Mesenchymal stem cell (in vitro differentiated cells and primary cell): ENCODE data around the gene MS4A4A.
A peak's percentile ranks its signal among the peaks of the same experiment; 100 is the strongest.

Experiments
- DNase-seq: peaks from one replicate; pipeline ENCODE4 v3.0.0-alpha.2; 2013
- H2AFZ ChIP-seq: one replicate; pipeline ENCODE4 v1.6.1; 2013; ENCODE audit warnings: low read depth, mild to moderate bottlenecking, control low read depth, inconsistent platforms, low read length, moderate library complexity
- H2AK5ac ChIP-seq: 2 replicates; pipeline ENCODE4 v1.6.1; 2013; ENCODE audit warnings: low read length, moderate library complexity, mild to moderate bottlenecking, inconsistent platforms; ENCODE audit not compliant: severe bottlenecking
- H2BK120ac ChIP-seq: one replicate; pipeline ENCODE4 v1.6.1; 2013; ENCODE audit warnings: low read depth, mild to moderate bottlenecking, inconsistent platforms, low read length, moderate library complexity
- H2BK12ac ChIP-seq, 2 experiments: one replicate each; pipeline ENCODE4 v1.6.1; 2013; ENCODE audit warnings: inconsistent platforms in 2 of 2, low read length in 2 of 2, mild to moderate bottlenecking in 2 of 2, moderate library complexity in 2 of 2, control low read depth in 1 of 2
- H2BK15ac ChIP-seq: one replicate; pipeline ENCODE4 v1.6.1; 2013; ENCODE audit warnings: mild to moderate bottlenecking, low read depth, inconsistent platforms; ENCODE audit not compliant: poor library complexity, severe bottlenecking
- H2BK5ac ChIP-seq: 2 replicates; pipeline ENCODE4 v1.6.1; 2013; ENCODE audit warnings: low read depth, mild to moderate bottlenecking, low read length, control low read depth, inconsistent platforms; ENCODE audit not compliant: poor library complexity, severe bottlenecking
- H3K14ac ChIP-seq, 2 experiments: one replicate each; pipeline ENCODE4 v1.6.1; 2013; ENCODE audit warnings: inconsistent platforms in 2 of 2, low read length in 2 of 2, control low read depth in 1 of 2, mild to moderate bottlenecking in 1 of 2, moderate library complexity in 1 of 2
- H3K18ac ChIP-seq, 2 experiments: one replicate each; pipeline ENCODE4 v1.6.1; 2013; ENCODE audit warnings: inconsistent platforms in 2 of 2, low read length in 2 of 2, control low read depth in 1 of 2, low read depth in 1 of 2, mild to moderate bottlenecking in 1 of 2
- H3K23ac ChIP-seq, 2 experiments: one replicate each; pipeline ENCODE4 v1.6.1; 2013; ENCODE audit warnings: inconsistent platforms in 2 of 2, low read length in 2 of 2, mild to moderate bottlenecking in 2 of 2, moderate library complexity in 2 of 2, control low read depth in 1 of 2
- H3K27ac ChIP-seq: 2 replicates; pipeline ENCODE4 v1.5.1; 2013; ENCODE audit warnings: mild to moderate bottlenecking, moderate library complexity, low read length, control low read depth, inconsistent platforms; ENCODE audit not compliant: poor library complexity, severe bottlenecking
- H3K27me3 ChIP-seq, 2 experiments: 2 replicates each; pipeline versions ENCODE4 v1.6.1 to v1.7.0; 2013; ENCODE audit warnings: low read length in 2 of 2, mild to moderate bottlenecking in 2 of 2, moderate library complexity in 2 of 2, control low read depth in 1 of 2, inconsistent platforms in 1 of 2; ENCODE audit not compliant: control insufficient read depth in 1 of 2, insufficient read depth in 1 of 2
- H3K36me3 ChIP-seq, 2 experiments: 2 replicates each; pipeline versions ENCODE4 v1.6.1 to v1.7.0; 2013; ENCODE audit warnings: low read length in 2 of 2, control low read depth in 1 of 2, inconsistent platforms in 1 of 2, low read depth in 1 of 2, mild to moderate bottlenecking in 1 of 2; ENCODE audit not compliant: insufficient read depth in 2 of 2, control insufficient read depth in 1 of 2
- H3K4ac ChIP-seq, 2 experiments: one replicate each; pipeline ENCODE4 v1.6.1; 2013; ENCODE audit warnings: inconsistent platforms in 2 of 2, low read length in 2 of 2, mild to moderate bottlenecking in 2 of 2, moderate library complexity in 2 of 2, control low read depth in 1 of 2, low read depth in 1 of 2
- H3K4me1 ChIP-seq: 2 replicates; pipeline ENCODE4 v1.6.1; 2013; ENCODE audit warnings: low read depth, low read length, control low read depth; ENCODE audit not compliant: control insufficient read depth, insufficient read depth
- H3K4me2 ChIP-seq: 2 replicates; pipeline ENCODE4 v1.6.1; 2013; ENCODE audit warnings: low read length, mild to moderate bottlenecking, inconsistent platforms; ENCODE audit not compliant: poor library complexity, severe bottlenecking
- H3K4me3 ChIP-seq, 2 experiments: 2 replicates each; pipeline versions ENCODE4 v1.5.1 to v1.7.0; 2013; ENCODE audit warnings: low read length in 2 of 2, mild to moderate bottlenecking in 2 of 2, control low read depth in 1 of 2, low read depth in 1 of 2; ENCODE audit not compliant: insufficient read depth in 1 of 2
- H3K79me1 ChIP-seq: replicated peaks from 2 replicates; pipeline ENCODE4 v1.6.1; 2013; ENCODE audit warnings: mild to moderate bottlenecking, control low read depth, low read length, inconsistent platforms; ENCODE audit not compliant: poor library complexity, severe bottlenecking
- H3K9ac ChIP-seq: 2 replicates; pipeline ENCODE4 v1.7.0; 2013; ENCODE audit warnings: mild to moderate bottlenecking, low read length, moderate library complexity
- H3K9me3 ChIP-seq: 2 replicates; pipeline ENCODE4 v1.7.0; 2013; ENCODE audit warnings: mild to moderate bottlenecking, low read length; ENCODE audit not compliant: control insufficient read depth
- H4K8ac ChIP-seq: one replicate; pipeline ENCODE4 v1.6.1; 2013; ENCODE audit warnings: inconsistent platforms, mild to moderate bottlenecking, low read length, moderate library complexity
- H4K91ac ChIP-seq: one replicate; pipeline ENCODE4 v1.6.1; 2013; ENCODE audit warnings: mild to moderate bottlenecking, low read length, inconsistent platforms
- WGBS: methylation state at CpG from one replicate; pipeline ENCODE4 v1.1.7; 2013; ENCODE audit warnings: mixed read lengths; 5-methylcytosine and 5-hydroxymethylcytosine counted together

Gene MS4A4A

DNA sequence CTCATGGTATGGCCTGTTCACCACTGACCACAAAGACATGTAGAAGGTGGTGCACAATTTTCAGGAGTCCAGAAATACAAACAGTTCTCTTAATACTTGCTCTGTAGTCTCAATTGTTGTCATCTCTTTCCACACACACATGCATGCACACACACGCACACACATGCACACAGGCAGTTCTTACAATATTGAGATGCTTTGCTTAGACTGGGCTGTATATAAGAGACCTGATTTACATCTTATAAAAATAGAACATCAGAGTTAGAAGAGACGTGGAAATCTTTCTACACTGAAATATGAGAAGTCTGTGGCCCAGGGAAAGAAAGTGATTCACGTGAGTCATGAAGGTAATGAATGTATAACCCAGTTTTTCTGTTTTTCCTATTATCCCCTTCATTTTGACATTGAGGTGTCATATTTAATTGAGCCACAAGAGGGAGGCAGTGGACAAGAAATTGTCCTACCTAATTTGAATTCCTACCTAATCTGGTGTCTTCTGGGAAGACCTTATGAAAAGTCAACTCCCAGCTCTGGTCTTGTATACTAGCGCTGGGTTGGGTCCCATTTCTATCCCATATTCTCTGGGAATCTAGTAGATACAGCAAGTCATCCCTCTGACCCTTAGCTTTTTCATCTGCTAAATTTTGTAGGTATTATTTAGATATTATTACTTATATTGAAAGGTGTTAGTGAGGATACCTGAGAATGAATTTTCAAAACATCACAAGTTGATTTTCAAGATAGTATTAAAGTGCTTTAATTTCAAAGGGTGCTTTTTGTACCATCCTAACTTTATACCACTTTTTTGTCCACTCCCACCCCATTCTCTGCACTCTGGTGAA is 14.9 kb upstream of the MS4A4A start:
- Histone ChIP-seq H3K4me2 (no peak overlapping the region), H3K36me3 (no peaks in the 10 kb centered on the region), H4K8ac (no peak overlapping the region), H4K91ac (no peak overlapping the region), H3K4me1 (no peaks in the 10 kb centered on the region), H2BK5ac (no peak overlapping the region), H2AFZ (no peak overlapping the region), H3K23ac (no peak overlapping the region), H2BK15ac (no peak overlapping the region), H3K14ac (no peak overlapping the region), H3K27ac (no peak overlapping the region), H3K9me3 (peaks cover 7% of the 10 kb centered on the region), H3K4me3 (no peak overlapping the region), H3K4ac (no peak overlapping the region), H2BK12ac (no peak overlapping the region), H3K18ac (no peak overlapping the region), H3K27me3 (peaks cover 0 to 4% of the 10 kb centered on the region in 2 experiments), H2BK120ac (no peak overlapping the region), H3K79me1 (no peaks in the 10 kb centered on the region), H3K9ac (no peak overlapping the region), H2AK5ac (no peak overlapping the region)
- DNase-seq: peak; percentile 50
- 0% methylated on average over 1 of the region's 4 CpGs for WGBS

DNA sequence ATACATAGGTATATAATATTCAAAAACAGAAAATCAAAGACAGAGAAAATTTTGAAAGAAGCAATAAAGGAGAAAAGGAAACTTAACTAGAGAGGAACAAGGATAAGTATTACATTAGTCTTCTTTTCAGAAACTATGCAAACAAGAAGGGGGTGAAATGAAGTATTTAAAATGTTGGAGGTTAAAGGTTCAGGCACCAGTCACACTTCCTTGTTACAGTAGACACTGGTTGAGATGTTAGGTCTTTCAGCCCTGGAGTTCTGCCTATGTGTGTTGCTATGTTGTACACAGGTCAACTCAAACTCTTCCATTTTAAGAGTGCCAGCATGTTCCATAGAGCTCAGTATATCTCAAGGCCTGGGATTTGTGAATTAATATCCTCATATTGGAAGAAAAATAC is 6.0 kb upstream of the MS4A4A start:
- H3K18ac ChIP-seq: no peak overlapping the region
- no peak for DNase-seq
- H3K27ac ChIP-seq: no peak overlapping the region
- no peak overlapping the region for H2BK120ac ChIP-seq
- H3K4me3 ChIP-seq: no peak overlapping the region
- H4K91ac ChIP-seq: no peak overlapping the region
- H2BK15ac ChIP-seq: no peak overlapping the region
- H3K9ac ChIP-seq: no peak overlapping the region
- H3K4me1 ChIP-seq: no peaks in the 10 kb centered on the region
- no peaks in the 10 kb centered on the region for H3K27me3 ChIP-seq
- no peaks in the 10 kb centered on the region for H3K79me1 ChIP-seq
- no peak overlapping the region for H2BK5ac ChIP-seq
- no peak overlapping the region for H3K14ac ChIP-seq
- no peak overlapping the region for H4K8ac ChIP-seq
- no peak overlapping the region for H3K23ac ChIP-seq
- no peaks in the 10 kb centered on the region for H3K36me3 ChIP-seq
- no peak overlapping the region for H3K4me2 ChIP-seq
- H2BK12ac ChIP-seq: no peak overlapping the region
- no peak overlapping the region for H3K4ac ChIP-seq
- no peak overlapping the region for H2AFZ ChIP-seq
- H2AK5ac ChIP-seq: no peak overlapping the region
- H3K9me3 ChIP-seq: peaks cover 7% of the 10 kb centered on the region

DNA sequence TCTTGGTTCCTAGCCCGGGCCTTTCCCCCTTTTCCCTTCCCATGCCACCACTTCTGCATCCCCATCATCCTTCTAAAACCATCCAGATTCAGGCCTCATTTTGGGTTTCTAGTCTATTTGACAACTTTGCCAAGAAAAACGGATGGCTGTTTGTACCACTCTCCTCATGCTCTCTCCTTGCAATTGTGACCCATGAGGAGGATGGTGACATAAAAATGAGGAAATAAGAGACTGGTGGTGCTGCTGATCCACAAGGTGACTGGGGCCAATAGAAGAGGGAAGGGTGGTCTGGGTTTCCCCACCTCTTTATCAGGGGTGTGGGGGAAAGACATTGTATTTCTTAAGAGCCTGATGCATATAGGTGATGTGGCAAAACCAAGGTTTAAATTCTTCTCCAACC is 1.0 kb downstream of the MS4A4A start:
- WGBS: 91% methylated on average over 2 of the region's 2 CpGs
- no peak overlapping the region for H3K4me2 ChIP-seq
- H3K9ac ChIP-seq: no peak overlapping the region
- no peak overlapping the region for H2AK5ac ChIP-seq
- no peak overlapping the region for H2BK12ac ChIP-seq
- no peak overlapping the region for H2BK5ac ChIP-seq
- no peaks in the 10 kb centered on the region for H3K36me3 ChIP-seq
- no peak overlapping the region for H4K91ac ChIP-seq
- no peak overlapping the region for H3K23ac ChIP-seq
- H3K9me3 ChIP-seq: no peaks in the 10 kb centered on the region
- H3K4ac ChIP-seq: no peak overlapping the region
- H3K27me3 ChIP-seq: no peaks in the 10 kb centered on the region
- no peak overlapping the region for H2AFZ ChIP-seq
- no peak overlapping the region for H3K27ac ChIP-seq
- H3K18ac ChIP-seq: no peak overlapping the region
- H3K14ac ChIP-seq: no peak overlapping the region
- no peak overlapping the region for H3K4me3 ChIP-seq
- no peak overlapping the region for H2BK15ac ChIP-seq
- H4K8ac ChIP-seq: no peak overlapping the region
- no peaks in the 10 kb centered on the region for H3K79me1 ChIP-seq
- H2BK120ac ChIP-seq: no peak overlapping the region
- H3K4me1 ChIP-seq: no peaks in the 10 kb centered on the region
- no peak for DNase-seq

DNA sequence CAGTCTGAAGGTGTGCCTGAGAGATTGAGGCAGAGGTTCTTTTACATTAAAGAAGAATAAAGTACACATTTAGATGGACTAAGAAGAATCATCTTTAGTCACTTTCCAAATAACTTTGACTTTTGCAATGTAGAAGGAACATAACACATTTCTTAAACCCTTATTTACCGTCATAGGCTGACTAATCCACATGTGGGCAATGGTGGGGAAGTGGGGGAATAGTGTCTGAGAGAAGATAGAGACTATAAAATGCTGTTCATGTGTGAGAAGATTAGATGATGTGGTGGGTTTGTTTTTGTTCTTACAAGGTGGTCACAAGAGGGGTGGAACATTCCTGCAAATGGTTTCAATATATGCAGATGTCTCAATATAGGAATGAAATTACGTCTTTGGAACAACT is 1.8 kb downstream of the MS4A4A start:
- Histone ChIP-seq H3K23ac (no peak overlapping the region), H2AFZ (no peak overlapping the region), H3K14ac (no peak overlapping the region), H3K27ac (no peak overlapping the region), H3K9ac (no peak overlapping the region), H3K4me1 (no peaks in the 10 kb centered on the region), H3K27me3 (no peaks in the 10 kb centered on the region), H4K91ac (no peak overlapping the region), H3K9me3 (no peaks in the 10 kb centered on the region), H2BK5ac (no peak overlapping the region), H3K4me2 (no peak overlapping the region), H3K4me3 (no peak overlapping the region), H2AK5ac (no peak overlapping the region), H3K36me3 (no peaks in the 10 kb centered on the region), H3K79me1 (no peaks in the 10 kb centered on the region), H3K4ac (no peak overlapping the region), H2BK12ac (no peak overlapping the region), H2BK120ac (no peak overlapping the region), H2BK15ac (no peak overlapping the region), H4K8ac (no peak overlapping the region), H3K18ac (no peak overlapping the region)
- 86% methylated on average over 2 of the region's 2 CpGs for WGBS
- no peak for DNase-seq
